Mammary epithelial cell (primary cell): ENCODE results near the gene ARSG.

Experiments used
- EZH2 ChIP-seq: IDR thresholded peaks from 2 replicates; pipeline ENCODE4 v1.6.1; 2012; ENCODE audit warnings: low read length, inconsistent platforms, borderline replicate concordance
- TF ChIP-seq, protein P1 (sequence below), 2 donors: IDR thresholded peaks in 1 of 2; conservative IDR thresholded peaks in 1 of 2; 2 replicates each; pipeline ENCODE4 v1.5.1; 2011 to 2012; ENCODE audit warnings: inconsistent platforms in 2 of 2, low read length in 2 of 2, mild to moderate bottlenecking in 2 of 2, control low read depth in 1 of 2, low read depth in 1 of 2; ENCODE audit not compliant: insufficient read depth in 1 of 2; ENCODE audit errors: extremely low read depth in 1 of 2

DNA sequence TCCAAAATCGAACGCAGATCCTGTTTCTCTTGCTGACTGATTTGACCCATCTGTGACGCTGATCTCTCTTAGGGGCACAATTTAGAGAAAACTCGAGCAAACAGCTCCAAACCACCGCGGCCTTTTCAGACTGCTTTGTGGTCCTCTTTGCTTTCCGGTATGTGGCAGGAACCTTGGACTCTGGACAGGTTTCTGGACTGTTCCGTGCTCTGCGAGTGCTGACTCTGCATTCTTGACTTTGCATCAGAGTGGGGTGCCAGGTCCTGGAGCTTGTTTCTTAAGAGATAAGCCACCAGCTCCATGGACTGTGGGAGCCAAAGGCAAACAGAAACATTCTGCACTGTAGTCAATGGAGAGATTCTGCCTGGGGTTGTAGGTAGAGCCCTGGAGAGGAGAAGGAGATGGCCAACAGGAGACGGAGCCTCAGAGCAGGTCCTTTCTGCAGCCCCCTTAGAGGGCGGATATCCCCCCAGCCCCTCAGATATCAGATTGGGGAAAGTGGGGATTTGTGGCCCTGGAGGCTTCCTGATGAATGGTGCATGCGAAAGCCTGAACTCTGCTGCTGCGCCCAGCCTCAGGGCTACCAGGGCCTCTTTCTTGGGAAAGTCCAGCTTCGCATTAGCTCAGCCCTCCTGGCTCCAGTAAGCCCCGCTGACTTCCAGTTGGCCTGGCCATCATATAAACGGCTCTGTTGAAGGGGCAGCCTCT lies 100.4 kb downstream of the ARSG start:
- TF ChIP-seq, protein P1, sequence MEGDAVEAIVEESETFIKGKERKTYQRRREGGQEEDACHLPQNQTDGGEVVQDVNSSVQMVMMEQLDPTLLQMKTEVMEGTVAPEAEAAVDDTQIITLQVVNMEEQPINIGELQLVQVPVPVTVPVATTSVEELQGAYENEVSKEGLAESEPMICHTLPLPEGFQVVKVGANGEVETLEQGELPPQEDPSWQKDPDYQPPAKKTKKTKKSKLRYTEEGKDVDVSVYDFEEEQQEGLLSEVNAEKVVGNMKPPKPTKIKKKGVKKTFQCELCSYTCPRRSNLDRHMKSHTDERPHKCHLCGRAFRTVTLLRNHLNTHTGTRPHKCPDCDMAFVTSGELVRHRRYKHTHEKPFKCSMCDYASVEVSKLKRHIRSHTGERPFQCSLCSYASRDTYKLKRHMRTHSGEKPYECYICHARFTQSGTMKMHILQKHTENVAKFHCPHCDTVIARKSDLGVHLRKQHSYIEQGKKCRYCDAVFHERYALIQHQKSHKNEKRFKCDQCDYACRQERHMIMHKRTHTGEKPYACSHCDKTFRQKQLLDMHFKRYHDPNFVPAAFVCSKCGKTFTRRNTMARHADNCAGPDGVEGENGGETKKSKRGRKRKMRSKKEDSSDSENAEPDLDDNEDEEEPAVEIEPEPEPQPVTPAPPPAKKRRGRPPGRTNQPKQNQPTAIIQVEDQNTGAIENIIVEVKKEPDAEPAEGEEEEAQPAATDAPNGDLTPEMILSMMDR (conservative IDR thresholded peaks at IDR 0.05 in 1 of 2, IDR thresholded peaks at IDR 0.05 in 1 of 2; ENCODE audit: extremely low read depth in 1 of 2, insufficient read depth in 1 of 2, low read depth in 1 of 2, low read length in 2 of 2), result no peak
- TF ChIP-seq EZH2, result no peak
